Mucosa of stomach (tissue), 1 donor: ENCODE measurements around the gene SH3TC1.

ENCODE experiments used
- H3K27me3 ChIP-seq: one replicate; pipeline ENCODE4 v1.7.0; 2013; ENCODE audit warnings: mild to moderate bottlenecking, low read length; ENCODE audit not compliant: control insufficient read depth, insufficient read depth
- H3K36me3 ChIP-seq: one replicate; pipeline ENCODE4 v1.7.0; 2013; ENCODE audit warnings: low read length; ENCODE audit not compliant: control insufficient read depth, insufficient read depth
- H3K4me1 ChIP-seq: one replicate; pipeline ENCODE4 v1.7.0; 2013; ENCODE audit warnings: mild to moderate bottlenecking, low read length; ENCODE audit not compliant: control insufficient read depth, insufficient read depth
- H3K4me3 ChIP-seq: one replicate; pipeline ENCODE4 v1.7.0; 2013; ENCODE audit warnings: low read length
- H3K9ac ChIP-seq: one replicate; pipeline ENCODE4 v1.7.0; 2013; ENCODE audit warnings: mild to moderate bottlenecking, low read length, moderate library complexity
- H3K9me3 ChIP-seq: one replicate; pipeline ENCODE4 v1.7.0; 2013; ENCODE audit warnings: mild to moderate bottlenecking, low read length, moderate library complexity; ENCODE audit not compliant: control insufficient read depth
- donor health status: Pancreatic carcinoma.

The SH3TC1 gene

DNA sequence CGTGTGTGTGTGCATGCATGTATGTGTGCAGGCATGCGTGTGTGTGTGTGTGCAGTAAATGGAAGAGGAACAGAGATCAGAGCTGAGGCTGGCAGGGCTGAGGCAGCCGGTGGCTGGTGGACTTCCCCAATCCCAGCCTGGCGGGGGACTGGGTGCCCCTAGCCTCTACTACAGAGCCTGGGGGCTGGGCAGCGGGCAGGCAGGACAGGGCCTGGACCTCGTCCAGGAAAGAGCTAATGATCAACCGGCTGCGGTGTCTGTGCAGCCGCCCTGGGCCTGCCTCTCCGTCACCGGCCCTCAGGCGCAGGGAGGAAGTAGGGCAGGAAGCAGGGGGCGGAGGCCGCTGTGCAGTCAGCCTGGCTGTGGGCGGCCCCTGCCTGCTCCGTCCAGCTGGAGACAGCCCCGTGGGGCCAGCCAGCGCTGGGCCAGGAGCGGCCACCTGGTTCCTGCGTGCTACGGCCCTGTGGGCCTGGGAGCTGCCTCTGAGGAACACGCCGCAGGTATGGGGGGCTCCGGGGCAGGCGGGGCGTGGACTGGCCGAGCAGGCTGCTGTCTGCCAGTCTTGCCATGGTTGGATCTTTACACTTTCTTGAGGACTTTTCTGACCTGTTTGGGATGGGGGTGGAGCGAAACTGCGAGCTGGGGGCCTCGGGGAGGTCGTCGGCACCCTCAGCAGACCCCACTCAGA is at the start of gene SH3TC1:
TSS of gene SH3TC1 (plus strand) at position 385 of the 688 bp plus-strand sequence. CDS start 5,905 bp downstream, outside the sequence.
- Histone ChIP-seq H3K4me3 (peak within 1 kb of the TSS; percentile 72), H3K27me3 (no peaks in the 10 kb centered on the region), H3K36me3 (no peaks in the 10 kb centered on the region), H3K4me1 (peaks cover 66% of the 10 kb centered on the region), H3K9me3 (no peaks in the 10 kb centered on the region), H3K9ac (peak within 1 kb of the TSS; percentile 91)

DNA sequence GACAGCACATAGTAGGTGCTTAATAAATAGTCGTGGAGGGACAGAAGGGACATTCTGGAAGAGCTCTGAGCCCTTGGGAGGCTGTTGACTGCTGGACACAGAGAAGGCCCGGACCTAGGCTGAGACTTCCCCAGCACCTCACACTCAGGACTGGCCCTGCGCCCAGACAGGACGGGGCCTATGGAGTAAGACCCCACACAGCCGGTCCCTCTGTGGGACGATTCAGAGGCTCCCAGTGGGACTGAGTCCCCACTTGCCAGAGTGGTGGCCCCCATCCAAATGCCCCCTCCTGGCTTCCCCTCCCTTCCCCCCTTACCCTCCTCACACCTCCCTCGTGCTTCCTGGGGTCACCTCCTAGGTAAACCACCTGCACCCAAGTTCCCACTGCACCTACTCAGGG is 49.4 kb upstream of the SH3TC1 start:
- Histone ChIP-seq H3K4me3 (no peak overlapping the region), H3K4me1 (peaks cover 3% of the 10 kb centered on the region), H3K36me3 (no peaks in the 10 kb centered on the region), H3K9ac (no peak overlapping the region), H3K27me3 (no peaks in the 10 kb centered on the region), H3K9me3 (no peaks in the 10 kb centered on the region)

DNA sequence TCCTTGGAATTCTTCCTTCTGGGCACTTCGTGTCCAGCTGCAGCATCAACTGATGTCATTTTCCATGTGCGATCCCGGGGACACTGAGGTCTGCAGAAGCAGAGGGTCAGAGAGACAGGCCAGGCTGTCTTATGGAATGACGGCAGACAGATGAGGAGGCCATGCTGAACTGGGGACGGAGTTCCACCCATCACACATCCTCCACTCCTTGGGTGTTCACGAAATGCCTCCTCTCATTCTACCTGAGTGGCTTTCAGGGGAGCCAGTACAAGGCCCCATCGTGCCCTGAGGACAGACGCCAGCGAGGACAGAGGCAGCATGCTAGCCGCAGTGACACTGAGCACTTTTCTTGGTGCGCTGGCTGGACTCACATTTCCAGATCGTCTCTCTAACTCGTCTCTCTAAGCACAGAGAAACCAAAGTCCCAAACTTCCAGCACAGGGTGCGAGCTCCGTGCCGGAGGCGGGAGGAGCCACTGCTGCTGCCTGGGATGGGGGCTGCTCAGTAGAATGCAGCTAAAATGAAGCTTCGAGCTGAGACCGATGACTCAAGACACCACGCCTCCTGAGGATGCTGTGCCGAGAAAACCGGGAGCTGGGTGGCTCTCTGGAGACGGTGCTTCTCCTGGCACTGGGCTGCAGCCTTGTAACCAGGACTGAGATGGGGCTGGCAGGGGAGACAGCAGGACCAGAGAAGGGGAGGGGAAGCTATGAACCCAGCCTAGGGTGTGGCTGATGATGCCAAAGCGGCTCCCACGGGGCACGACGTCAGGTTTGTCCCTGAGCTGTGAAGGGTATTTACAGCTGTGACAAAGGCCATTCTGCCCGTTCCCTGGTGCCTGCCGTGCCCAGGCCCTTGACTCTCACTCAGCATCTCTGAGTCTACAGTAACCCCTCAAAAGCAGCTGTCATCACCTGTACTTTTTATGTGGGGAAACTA is 48.7 kb upstream of the SH3TC1 start:
- H3K4me3 ChIP-seq: no peak overlapping the region
- no peaks in the 10 kb centered on the region for H3K4me1 ChIP-seq
- H3K9me3 ChIP-seq: no peaks in the 10 kb centered on the region
- H3K9ac ChIP-seq: no peak overlapping the region
- H3K27me3 ChIP-seq: no peaks in the 10 kb centered on the region
- no peaks in the 10 kb centered on the region for H3K36me3 ChIP-seq

DNA sequence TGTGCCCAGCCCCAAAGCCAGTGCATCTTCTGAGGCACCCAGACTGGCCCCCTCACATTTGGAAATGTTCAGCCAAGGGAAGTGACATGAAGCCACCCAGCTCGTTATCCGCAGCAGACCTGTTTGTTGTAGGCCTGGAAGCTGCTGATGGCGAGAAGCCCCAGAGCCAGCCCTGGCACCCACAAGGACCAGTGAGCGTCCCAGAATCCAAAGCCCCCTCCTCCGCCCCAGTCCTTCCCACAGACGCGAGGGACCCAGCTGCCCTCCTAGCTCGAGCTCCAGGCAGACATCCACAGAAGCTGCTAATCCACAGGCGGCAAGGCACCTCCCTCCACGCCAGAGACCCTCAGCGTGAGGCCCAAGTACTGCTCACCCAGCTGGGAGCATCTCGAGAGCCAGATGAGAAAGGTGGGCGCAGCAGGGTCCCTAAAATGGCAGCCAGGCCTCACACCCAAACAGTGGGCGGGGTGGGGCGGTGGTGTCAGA is 47.9 kb upstream of the SH3TC1 start:
- Histone ChIP-seq H3K4me1 (no peaks in the 10 kb centered on the region), H3K4me3 (no peak overlapping the region), H3K27me3 (no peaks in the 10 kb centered on the region), H3K9ac (no peak overlapping the region), H3K9me3 (no peaks in the 10 kb centered on the region), H3K36me3 (no peaks in the 10 kb centered on the region)

DNA sequence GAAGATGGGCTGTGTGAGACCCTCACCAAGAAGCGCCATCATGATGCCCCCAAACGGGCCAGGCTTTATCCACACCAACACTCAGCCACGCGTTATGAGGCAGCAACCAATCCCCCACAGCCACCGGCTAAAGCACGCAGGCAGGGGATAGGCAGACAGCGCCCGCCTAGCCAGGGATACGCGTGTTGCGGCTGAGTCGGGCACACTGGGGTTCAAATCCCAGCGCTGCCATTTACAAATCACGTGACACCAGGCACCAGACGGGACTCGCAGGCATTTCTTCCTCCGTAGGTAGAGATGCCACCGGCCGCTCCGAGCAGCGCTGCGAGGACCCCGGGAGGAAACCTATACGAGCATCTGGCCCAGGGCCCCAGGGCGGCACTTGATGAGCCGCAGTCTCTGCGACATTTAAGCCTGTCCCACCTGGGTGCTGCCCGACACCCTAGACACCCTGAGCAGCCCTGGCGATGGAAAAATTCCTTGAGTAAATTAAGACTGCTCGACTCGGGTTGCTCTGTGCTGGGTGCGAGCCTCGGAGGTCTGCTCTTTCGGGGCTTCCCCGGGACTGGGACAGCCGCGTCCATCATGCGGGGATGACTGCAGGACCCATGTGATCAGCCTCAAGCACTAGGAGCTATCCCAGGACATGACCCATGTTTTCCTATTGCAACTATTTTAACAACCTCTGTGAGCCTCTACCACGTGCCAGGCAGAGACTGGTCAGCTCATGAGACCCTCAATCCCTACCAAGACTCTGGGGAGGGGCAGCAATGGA is 46.8 kb upstream of the SH3TC1 start:
- Histone ChIP-seq H3K4me3 (no peak overlapping the region), H3K4me1 (peaks cover 4% of the 10 kb centered on the region), H3K36me3 (no peaks in the 10 kb centered on the region), H3K9ac (no peak overlapping the region), H3K9me3 (no peaks in the 10 kb centered on the region), H3K27me3 (peaks cover 2% of the 10 kb centered on the region)

DNA sequence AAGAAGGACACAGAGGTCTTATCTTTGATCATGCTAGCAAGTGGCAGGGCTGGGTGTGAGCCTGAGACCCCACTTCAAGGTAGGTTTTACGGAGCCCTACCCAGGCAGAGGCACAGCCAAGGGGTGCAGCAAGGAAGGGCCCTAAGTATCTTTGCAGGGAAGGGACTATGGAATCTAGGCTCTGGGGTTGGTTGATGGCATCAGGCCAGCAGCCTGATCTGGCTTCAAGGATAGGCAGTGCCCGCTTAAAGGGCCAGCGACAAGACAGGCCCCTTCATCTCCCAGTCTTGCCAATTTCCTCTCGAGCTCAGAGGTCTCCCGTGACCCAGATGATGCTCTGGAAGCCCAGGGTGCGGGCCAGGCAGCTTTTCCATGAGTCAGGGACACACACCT is 46.2 kb upstream of the SH3TC1 start:
- H3K9ac ChIP-seq: no peak overlapping the region
- peaks cover 8% of the 10 kb centered on the region for H3K27me3 ChIP-seq

DNA sequence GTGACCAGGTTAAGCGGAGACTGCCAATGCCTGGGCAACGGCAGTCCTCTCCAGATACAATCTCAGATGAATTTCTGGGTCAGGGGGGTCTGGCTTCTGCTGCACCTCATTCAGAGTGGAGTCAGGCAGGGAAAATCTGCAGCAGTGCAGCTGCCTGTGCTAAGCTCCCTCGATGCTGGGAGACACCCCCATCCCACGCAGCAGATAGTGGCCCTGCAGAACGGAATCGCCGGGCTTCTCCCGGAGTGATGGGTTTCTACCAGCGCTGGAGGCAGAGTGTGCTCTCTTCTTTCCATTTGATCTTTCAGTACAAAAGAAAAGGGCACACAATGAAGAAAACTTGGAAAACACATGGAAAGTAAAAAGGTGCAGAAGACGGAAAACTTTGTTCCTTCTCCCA is 45.6 kb upstream of the SH3TC1 start:
- Histone ChIP-seq H3K4me1 (peaks cover 13% of the 10 kb centered on the region), H3K36me3 (no peaks in the 10 kb centered on the region), H3K4me3 (no peak overlapping the region), H3K27me3 (peaks cover 10% of the 10 kb centered on the region), H3K9me3 (no peaks in the 10 kb centered on the region), H3K9ac (no peak overlapping the region)

More for the DNA sequence above, 46.2 kb upstream of the SH3TC1 start:
- Histone ChIP-seq H3K9me3 (no peaks in the 10 kb centered on the region), H3K4me1 (peaks cover 9% of the 10 kb centered on the region), H3K4me3 (no peak overlapping the region), H3K36me3 (no peaks in the 10 kb centered on the region)

DNA sequence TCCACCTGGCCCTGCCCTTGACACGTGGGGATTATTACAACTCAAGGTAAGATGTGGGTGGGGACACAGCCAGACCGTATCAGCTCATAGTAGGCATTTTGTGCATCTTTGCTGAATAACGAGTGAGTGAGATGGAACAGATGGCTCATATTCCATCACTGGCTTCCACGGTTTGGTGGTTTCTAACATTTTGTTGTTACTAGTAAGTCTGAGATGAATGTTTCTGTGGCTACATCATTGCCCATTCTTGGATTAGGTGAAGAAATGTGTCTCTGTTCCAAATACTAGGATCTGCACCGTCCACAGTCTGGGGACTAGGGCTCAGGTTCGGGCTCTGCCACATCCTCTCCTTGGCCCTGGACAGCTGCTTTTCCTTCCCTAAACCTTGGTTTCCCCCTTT is 44.0 kb upstream of the SH3TC1 start:
- Histone ChIP-seq H3K9me3 (no peaks in the 10 kb centered on the region), H3K4me1 (peaks cover 22% of the 10 kb centered on the region), H3K36me3 (no peaks in the 10 kb centered on the region), H3K27me3 (peaks cover 10% of the 10 kb centered on the region), H3K4me3 (no peak overlapping the region), H3K9ac (no peak overlapping the region)

DNA sequence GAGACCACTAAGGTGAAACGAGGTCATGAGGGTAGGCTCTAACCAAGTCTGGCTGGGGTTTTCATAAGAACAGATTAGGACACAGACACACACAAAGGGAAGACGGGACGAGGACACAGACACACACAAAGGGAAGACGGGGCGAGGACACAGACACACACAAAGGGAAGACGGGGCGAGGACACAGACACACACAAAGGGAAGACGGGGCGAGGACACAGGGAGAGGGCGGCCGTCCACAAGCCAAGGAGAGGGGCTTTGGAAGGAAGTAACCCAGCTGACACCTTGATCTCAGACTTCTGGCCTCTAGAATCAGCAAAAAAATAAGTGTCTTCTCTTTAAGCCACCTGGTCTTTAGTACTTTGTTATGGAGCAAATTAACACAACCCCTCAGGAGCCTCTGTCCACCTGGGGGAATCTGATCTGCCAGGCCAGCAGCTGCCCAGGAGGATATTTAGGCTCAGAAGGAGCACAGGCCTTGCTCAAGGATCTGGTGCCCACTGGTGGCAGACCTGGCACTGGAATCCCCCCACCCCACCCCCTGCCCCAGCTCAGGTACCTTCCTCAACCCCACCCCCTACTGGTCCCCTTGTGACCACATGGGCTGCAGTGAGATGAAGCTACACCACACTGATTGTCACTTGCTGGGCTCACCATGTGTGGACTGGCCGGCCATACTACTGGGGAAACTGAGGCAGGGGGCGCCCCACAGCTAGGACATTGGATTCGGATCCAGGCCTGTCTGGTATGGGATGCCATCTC is 43.2 kb upstream of the SH3TC1 start:
- Histone ChIP-seq H3K9ac (no peak overlapping the region), H3K36me3 (no peaks in the 10 kb centered on the region), H3K4me1 (peaks cover 29% of the 10 kb centered on the region), H3K27me3 (peaks cover 10% of the 10 kb centered on the region), H3K4me3 (no peak overlapping the region), H3K9me3 (no peaks in the 10 kb centered on the region)

DNA sequence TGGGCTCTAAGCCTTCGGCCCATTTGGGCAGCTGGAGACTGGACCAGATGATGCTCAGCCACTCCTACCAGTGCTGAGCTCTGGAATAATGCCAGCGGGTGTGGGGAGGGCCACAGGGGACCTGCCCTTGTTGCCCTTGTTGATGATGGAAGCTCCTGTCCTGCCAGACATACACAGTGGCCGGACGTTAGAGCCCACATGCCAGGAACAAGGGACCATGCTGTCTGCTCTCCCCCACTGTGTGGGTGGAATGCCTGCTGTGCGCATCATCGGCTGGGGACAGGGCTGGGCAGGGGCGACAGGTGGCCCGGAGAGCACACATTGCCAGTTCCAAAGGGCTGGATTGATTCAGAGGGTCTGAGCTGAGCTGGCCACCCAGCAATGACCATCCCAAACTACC is 42.5 kb upstream of the SH3TC1 start:
- peaks cover 10% of the 10 kb centered on the region for H3K27me3 ChIP-seq
- H3K4me1 ChIP-seq: peaks cover 29% of the 10 kb centered on the region
- no peak overlapping the region for H3K9ac ChIP-seq
- no peak overlapping the region for H3K4me3 ChIP-seq
- no peaks in the 10 kb centered on the region for H3K9me3 ChIP-seq
- H3K36me3 ChIP-seq: no peaks in the 10 kb centered on the region

DNA sequence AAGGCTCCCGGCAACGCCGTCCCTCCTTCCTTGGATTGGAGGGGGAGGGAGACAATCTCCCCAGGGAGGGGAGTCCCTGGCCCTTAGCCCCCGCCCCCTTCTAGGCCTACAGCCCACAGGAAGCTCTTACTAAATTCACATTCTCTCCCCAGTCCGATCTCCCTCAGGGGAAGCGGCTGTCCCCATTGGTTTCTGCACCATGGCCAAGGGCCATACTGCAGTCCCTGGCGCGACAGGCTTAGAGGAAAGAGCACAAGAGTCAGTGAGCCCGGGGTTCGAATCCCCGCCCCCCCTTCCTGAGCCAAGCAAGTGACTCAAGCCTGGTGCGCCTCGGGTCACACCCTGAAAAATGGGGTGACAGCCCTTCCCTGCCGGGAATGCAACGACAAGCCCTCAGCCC is 41.6 kb upstream of the SH3TC1 start:
- H3K4me3 ChIP-seq: no peak overlapping the region
- peaks cover 10% of the 10 kb centered on the region for H3K27me3 ChIP-seq
- H3K4me1 ChIP-seq: peaks cover 29% of the 10 kb centered on the region
- no peaks in the 10 kb centered on the region for H3K9me3 ChIP-seq
- H3K36me3 ChIP-seq: no peaks in the 10 kb centered on the region
- peak overlapping the region; percentile 58 for H3K9ac ChIP-seq
